MM.1S (cell line): Measurements from ENCODE around the gene OSBPL10.
"Not testable (repeated sequence)": the region's sequence is repeated elsewhere in the genome, so short reads cannot be mapped to it uniquely, and the experiment has no call there.

Source experiments
- CTCF ChIP-seq: fragments of 300-600 bp; sonication (generic); IDR thresholded peaks from 2 replicates; pipeline ENCODE4 v1.5.1; 2016; ENCODE audit warnings: antibody characterized with exemption, low read length, mixed read lengths
- EZH2phosphoT487 ChIP-seq: fragments of 300-600 bp; sonication (generic); IDR thresholded peaks from 2 replicates; pipeline ENCODE4 v1.6.1; 2018; ENCODE audit warnings: antibody characterized with exemption, low read length

- TF ChIP-seq CTCF, EZH2phosphoT487: not testable (repeated sequence)
Observed at GRCh38 chr3:31870111-31870510, 111.0 kb downstream of the OSBPL10 start.
